ENCODE measurements around the gene TMEM107.

GRCh38 chr17:8149419-8150193 is 26.6 kb downstream of the TMEM107 start:
- no peak for TF ChIP-seq REST (IDR thresholded peaks at IDR 0.05; ENCODE audit: insufficient read depth in 1 of 2, low read depth in 2 of 2, low read length in 2 of 2)
- no peak for TF ChIP-seq TAF1 (IDR thresholded peaks at IDR 0.05; ENCODE audit: borderline replicate concordance, insufficient read depth, low read length)
- no peak for TF ChIP-seq POLR2AphosphoS5 (IDR thresholded peaks at IDR 0.05; ENCODE audit: low read depth, low read length)
- TF ChIP-seq SIN3A (IDR thresholded peaks at IDR 0.05; ENCODE audit: borderline replicate concordance, insufficient read depth, low read length) = no peak
- TF ChIP-seq FOXP2 (optimal IDR thresholded peaks at IDR 0.05; ENCODE audit: borderline replicate concordance, extremely low read depth, extremely low read length, insufficient read depth) = no peak
